22Rv1 (cell line): ENCODE measurements around the gene FAM184B.

ENCODE experiments used
- CTCF ChIP-seq: fragments of 450-650 bp; IDR thresholded peaks from 2 replicates; pipeline ENCODE4 v1.5.1; 2017; ENCODE audit warnings: mild to moderate bottlenecking
- ZFX ChIP-seq: fragments of 450-650 bp; IDR thresholded peaks from 2 replicates; pipeline ENCODE4 v1.6.1; 2017; ENCODE audit warnings: antibody characterized with exemption, borderline replicate concordance

GRCh38 chr4:17662694-17663093 lies 118.7 kb downstream of the FAM184B start:
- TF ChIP-seq CTCF (no peak), ZFX (no peak)
